Dermis microvascular lymphatic vessel endothelial cell (primary cell): ENCODE results near the gene OR6J1. TPM values are rescaled to one million over a fixed set of nuclear protein-coding genes. Genes with fewer than 3 reads are reported as not detected.

Source experiments
- total RNA-seq: library from RNA; depleted of rRNA; stranded (reverse); fragments of >200 nt; gene quantifications from 2 replicates; pipeline ENCODE4 v1.2.1, GENCODE V29; 2014

The OR6J1 gene
- total RNA-seq, 1 donor from 2014 or later: not detected

Other genes starting within 250 kb of the OR6J1 start
- gene DAD1, start 55.1 kb downstream of the OR6J1 start, total RNA-seq: 301 and 362 TPM in 2 replicates
- 5.4 and 9.6 TPM in 2 replicates for gene ABHD4, start 46.1 kb downstream of the OR6J1 start, total RNA-seq
- gene OXA1L, start 122.3 kb upstream of the OR6J1 start, total RNA-seq: 50.6 and 75.4 TPM in 2 replicates
- 1.9 and 7.8 TPM in 2 replicates for gene SLC7A7, start 171.1 kb upstream of the OR6J1 start, total RNA-seq
- 31.1 and 41.2 TPM in 2 replicates for gene MRPL52, start 185.5 kb upstream of the OR6J1 start, total RNA-seq
- 74.8 and 81.0 TPM in 2 replicates for gene MMP14, start 192.2 kb upstream of the OR6J1 start, total RNA-seq
- 35.2 and 65.7 TPM in 2 replicates for gene LRP10, start 227.4 kb upstream of the OR6J1 start, total RNA-seq
- under 0.01 TPM in 1 of 2 replicates, not detected in the other for gene REM2, start 238.9 kb upstream of the OR6J1 start, total RNA-seq